Islet precursor cell (in vitro differentiated cells): ENCODE measurements around the gene RAB4B.
A peak's percentile ranks its signal among the peaks of the same experiment; 100 is the strongest.
"Not testable (repeated sequence)": the region's sequence is repeated elsewhere in the genome, so short reads cannot be mapped to it uniquely, and the experiment has no call there.

Experiments
- DNase-seq: peaks from one replicate; pipeline ENCODE4 v3.0.0-alpha.2; 2018

Gene RAB4B

GRCh38 chr19:40781140-40781539 is 3.1 kb downstream of the RAB4B start:
- no peak for DNase-seq

- DNase-seq: no peak
These were observed 5.7 kb downstream of the RAB4B start for GRCh38 chr19:40783711-40784110.

- DNase-seq: not testable (repeated sequence)
These were observed 6.1 kb downstream of the RAB4B start for GRCh38 chr19:40784146-40784545.

- no peak for DNase-seq
These were observed 7.5 kb downstream of the RAB4B start for GRCh38 chr19:40785526-40785925.

- no peak for DNase-seq
These were observed 8.3 kb downstream of the RAB4B start for GRCh38 chr19:40786060-40787037.

GRCh38 chr19:40791349-40791748 is 13.3 kb downstream of the RAB4B start:
- no peak for DNase-seq

GRCh38 chr19:40791996-40792395 is 13.9 kb downstream of the RAB4B start:
- DNase-seq: no peak

GRCh38 chr19:40797166-40797962 is 19.3 kb downstream of the RAB4B start:
- no peak for DNase-seq

GRCh38 chr19:40797963-40798682 is 20.1 kb downstream of the RAB4B start:
- peak; percentile 94 for DNase-seq

- peak; percentile 100 for DNase-seq
These were observed 20.9 kb downstream of the RAB4B start, which contains the start of gene EGLN2 for GRCh38 chr19:40798683-40799557. EGLN2 (plus strand) TSS chr19:40799191; CDS start chr19:40800573, 1,382 bp downstream.

- DNase-seq: peak; percentile 66
These were observed 21.7 kb downstream of the RAB4B start for GRCh38 chr19:40799558-40800338.

- DNase-seq: no peak
These were observed 22.4 kb downstream of the RAB4B start for GRCh38 chr19:40800339-40800996.

GRCh38 chr19:40800997-40801377 is 22.9 kb downstream of the RAB4B start:
- DNase-seq: no peak

- DNase-seq: no peak
These were observed 23.6 kb downstream of the RAB4B start for GRCh38 chr19:40801426-40802299.

- DNase-seq: no peak
These were observed 24.5 kb downstream of the RAB4B start for GRCh38 chr19:40802300-40803169.

GRCh38 chr19:40803170-40803856 is 25.3 kb downstream of the RAB4B start:
- no peak for DNase-seq

- no peak for DNase-seq
These were observed 26.1 kb downstream of the RAB4B start for GRCh38 chr19:40803857-40804782.
